Kidney (tissue), 14 donors: ENCODE data around the gene EGFR. TPM values are rescaled to one million over a fixed set of nuclear protein-coding genes. Genes with fewer than 3 reads are reported as not detected.

Experiments used
- DNase-seq, 5 donors: peaks; one replicate each; pipeline ENCODE4 v3.0.0-alpha.2; 2013 to 2020
- FAIRE-seq: peaks from 2 replicates; lab custom pipeline; 2012; peaks lifted over from hg19 to GRCh38; lab: Jason Lieb, UNC
- H3K27ac ChIP-seq, 2 donors: one replicate each; pipeline ENCODE4 v1.7.0; 2013; ENCODE audit warnings: low read depth in 2 of 2, low read length in 2 of 2, inconsistent platforms in 1 of 2
- H3K27me3 ChIP-seq: one replicate; pipeline ENCODE4 v1.7.1; 2013; ENCODE audit warnings: low read length, inconsistent platforms; ENCODE audit not compliant: control insufficient read depth, insufficient read depth
- H3K36me3 ChIP-seq, 3 donors: one replicate each; pipeline versions ENCODE4 v1.7.0 to v1.7.1; 2013; ENCODE audit warnings: low read length in 3 of 3, control low read depth in 1 of 3, inconsistent platforms in 1 of 3; ENCODE audit not compliant: insufficient read depth in 3 of 3, control insufficient read depth in 2 of 3
- H3K4me1 ChIP-seq, 3 donors: one replicate each; pipeline versions ENCODE4 v1.7.0 to v1.7.1; 2013; ENCODE audit warnings: low read length in 3 of 3, inconsistent platforms in 1 of 3, low read depth in 1 of 3; ENCODE audit not compliant: control insufficient read depth in 2 of 3, insufficient read depth in 2 of 3
- H3K4me3 ChIP-seq, 3 donors: one replicate each; pipeline versions ENCODE4 v1.7.0 to v1.8.1; 2013; ENCODE audit warnings: low read length in 3 of 3, control low read depth in 1 of 3, inconsistent platforms in 1 of 3
- H3K9ac ChIP-seq, 3 donors: one replicate each; pipeline versions ENCODE4 v1.7.0 to v1.7.1; 2013; ENCODE audit warnings: low read length in 3 of 3, control low read depth in 1 of 3, inconsistent platforms in 1 of 3
- H3K9me3 ChIP-seq, 3 donors: one replicate each; pipeline versions ENCODE4 v1.7.0 to v1.7.1; 2013; ENCODE audit warnings: low read length in 3 of 3, control low read depth in 1 of 3, inconsistent platforms in 1 of 3; ENCODE audit not compliant: control insufficient read depth in 2 of 3, insufficient read depth in 1 of 3
- intact Hi-C: fragments of 100-400 bp; cut with DNase I; formaldehyde crosslinking; loops from one replicate; pipeline ENCODE4 v1.11.1; 2022
- polyA plus RNA-seq: library from polyadenylated mRNA; stranded (reverse); fragments of 350-450 nt; fragmentation: Illumina TruSeq; extraction: RNeasy Lipid Tissue Mini Kit (QIAGEN cat#74804); gene quantifications from one replicate; pipeline ENCODE4 v1.2.3, GENCODE V29; 2014; ENCODE audit warnings: low read depth, low replicate concordance; ENCODE audit not compliant: insufficient read depth
- total RNA-seq: library from RNA; stranded (reverse); fragmentation: NEBNext Ultra II Directional; extraction: Animal tissue kit (Norgen Biotek cat#: 25700); gene quantifications from one replicate; pipeline ENCODE4 v1.2.1, GENCODE V29; 2021
- TF ChIP-seq, protein P1 (sequence below): IDR thresholded peaks from 3 replicates; pipeline ENCODE4 v1.5.1; 2012; ENCODE audit warnings: mild to moderate bottlenecking, moderate library complexity, borderline replicate concordance; ENCODE audit not compliant: insufficient read depth; ENCODE audit errors: extremely low read depth
- donor health status: control.
- donor health status: control.
- donor health status: control.
- donor health status: control.
- donor health status: control.
- donor health status: DM: yes; HTN: yes; CAD: no.
- donor health status: Normal renal cell carcinoma (clear cell type).

Gene EGFR
- total and polyA plus RNA-seq, 2 donors from 2014 or later: 5.9 to 61.3 TPM

- H3K9me3 ChIP-seq: no peaks in the 10 kb centered on the region
- no peak for FAIRE-seq
Observed at GRCh38 chr7:54987772-54988171, 31.0 kb upstream of the EGFR start.

GRCh38 chr7:54988516-54988915 is 30.3 kb upstream of the EGFR start:
- Histone ChIP-seq H3K4me1 (no peaks in the 10 kb centered on the region), H3K4me3 (no peak overlapping the region), H3K27ac (no peak overlapping the region), H3K9ac (no peak overlapping the region), H3K27me3 (no peaks in the 10 kb centered on the region), H3K36me3 (no peaks in the 10 kb centered on the region), H3K9me3 (no peaks in the 10 kb centered on the region)
- intact Hi-C loops: no loop called here
- DNase-seq (no peak), FAIRE-seq (no peak)
- TF ChIP-seq, protein P1, sequence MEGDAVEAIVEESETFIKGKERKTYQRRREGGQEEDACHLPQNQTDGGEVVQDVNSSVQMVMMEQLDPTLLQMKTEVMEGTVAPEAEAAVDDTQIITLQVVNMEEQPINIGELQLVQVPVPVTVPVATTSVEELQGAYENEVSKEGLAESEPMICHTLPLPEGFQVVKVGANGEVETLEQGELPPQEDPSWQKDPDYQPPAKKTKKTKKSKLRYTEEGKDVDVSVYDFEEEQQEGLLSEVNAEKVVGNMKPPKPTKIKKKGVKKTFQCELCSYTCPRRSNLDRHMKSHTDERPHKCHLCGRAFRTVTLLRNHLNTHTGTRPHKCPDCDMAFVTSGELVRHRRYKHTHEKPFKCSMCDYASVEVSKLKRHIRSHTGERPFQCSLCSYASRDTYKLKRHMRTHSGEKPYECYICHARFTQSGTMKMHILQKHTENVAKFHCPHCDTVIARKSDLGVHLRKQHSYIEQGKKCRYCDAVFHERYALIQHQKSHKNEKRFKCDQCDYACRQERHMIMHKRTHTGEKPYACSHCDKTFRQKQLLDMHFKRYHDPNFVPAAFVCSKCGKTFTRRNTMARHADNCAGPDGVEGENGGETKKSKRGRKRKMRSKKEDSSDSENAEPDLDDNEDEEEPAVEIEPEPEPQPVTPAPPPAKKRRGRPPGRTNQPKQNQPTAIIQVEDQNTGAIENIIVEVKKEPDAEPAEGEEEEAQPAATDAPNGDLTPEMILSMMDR: no peak

More at GRCh38 chr7:54987772-54988171, 31.0 kb upstream of the EGFR start:
- no peak overlapping the region for H3K4me3 ChIP-seq
- H3K4me1 ChIP-seq: no peaks in the 10 kb centered on the region
- TF ChIP-seq, protein P1: no peak
- DNase-seq: peak in 1 of 5 donors; percentile 7
- no peak overlapping the region for H3K9ac ChIP-seq
- intact Hi-C loops: no loop called here
- H3K36me3 ChIP-seq: no peaks in the 10 kb centered on the region
- no peaks in the 10 kb centered on the region for H3K27me3 ChIP-seq
- H3K27ac ChIP-seq: no peak overlapping the region

- Histone ChIP-seq H3K36me3 (no peaks in the 10 kb centered on the region), H3K9ac (no peak overlapping the region), H3K4me3 (no peak overlapping the region), H3K4me1 (no peaks in the 10 kb centered on the region), H3K9me3 (no peaks in the 10 kb centered on the region), H3K27ac (no peak overlapping the region), H3K27me3 (no peaks in the 10 kb centered on the region)
- FAIRE-seq (no peak), DNase-seq (no peak)
- TF ChIP-seq, protein P1: no peak
- intact Hi-C loops: no loop called here
Observed at GRCh38 chr7:54989453-54990225, 29.2 kb upstream of the EGFR start.
